Measurements from ENCODE around the gene RAB21.

The RAB21 gene

GRCh38 chr12:71754461-71755145 is at the start of gene RAB21:
RAB21 (plus strand) TSS chr12:71754863; CDS start chr12:71755130, 267 bp downstream.
- Mint-ChIP-seq H3K4me3 (peak within 1 kb of the TSS; percentile 83 to 90), H3K36me3 (peaks cover 25 to 37% of the 10 kb centered on the region in 2 donors), H3K27ac (peak within 1 kb of the TSS; percentile 98), H3K4me1 (peaks cover 6 to 32% of the 10 kb centered on the region in 2 donors), H3K27me3 (no peaks in the 10 kb centered on the region), H3K9me3 (peaks cover 0 to 5% of the 10 kb centered on the region in 2 donors)
- ATAC-seq (replicated peaks) (peak; percentile 85 to 91), DNase-seq (peak; percentile 98)

GRCh38 chr12:71704920-71705319 is 49.7 kb upstream of the RAB21 start:
- no peak overlapping the region for H3K4me3 Mint-ChIP-seq
- H3K9me3 Mint-ChIP-seq, result no peaks in the 10 kb centered on the region
- H3K27me3 Mint-ChIP-seq, result no peaks in the 10 kb centered on the region
- ATAC-seq (replicated peaks) (no peak), DNase-seq (no peak)
- H3K4me1 Mint-ChIP-seq, result peaks cover 13 to 27% of the 10 kb centered on the region in 2 donors
- H3K36me3 Mint-ChIP-seq, result peaks cover 19 to 37% of the 10 kb centered on the region in 2 donors
- no peak overlapping the region for H3K27ac Mint-ChIP-seq

GRCh38 chr12:71708658-71709057 is 46.0 kb upstream of the RAB21 start:
- peaks cover 8 to 13% of the 10 kb centered on the region in 2 donors for H3K9me3 Mint-ChIP-seq
- no peak overlapping the region for H3K27ac Mint-ChIP-seq
- no peak overlapping the region for H3K4me3 Mint-ChIP-seq
- DNase-seq (no peak), ATAC-seq (replicated peaks) (no peak)
- H3K36me3 Mint-ChIP-seq, result peaks cover 8 to 36% of the 10 kb centered on the region in 2 donors
- H3K27me3 Mint-ChIP-seq, result no peaks in the 10 kb centered on the region
- H3K4me1 Mint-ChIP-seq, result peaks cover 10 to 24% of the 10 kb centered on the region in 2 donors

GRCh38 chr12:71710276-71711125 is 44.2 kb upstream of the RAB21 start:
- Mint-ChIP-seq H3K27me3 (no peaks in the 10 kb centered on the region), H3K36me3 (peaks cover 8 to 34% of the 10 kb centered on the region in 2 donors), H3K9me3 (peaks cover 14 to 20% of the 10 kb centered on the region in 2 donors), H3K4me3 (no peak overlapping the region), H3K4me1 (peaks cover 10 to 24% of the 10 kb centered on the region in 2 donors), H3K27ac (no peak overlapping the region)
- ATAC-seq (replicated peaks) (peak; percentile 41 to 54), DNase-seq (no peak)

DNA sequence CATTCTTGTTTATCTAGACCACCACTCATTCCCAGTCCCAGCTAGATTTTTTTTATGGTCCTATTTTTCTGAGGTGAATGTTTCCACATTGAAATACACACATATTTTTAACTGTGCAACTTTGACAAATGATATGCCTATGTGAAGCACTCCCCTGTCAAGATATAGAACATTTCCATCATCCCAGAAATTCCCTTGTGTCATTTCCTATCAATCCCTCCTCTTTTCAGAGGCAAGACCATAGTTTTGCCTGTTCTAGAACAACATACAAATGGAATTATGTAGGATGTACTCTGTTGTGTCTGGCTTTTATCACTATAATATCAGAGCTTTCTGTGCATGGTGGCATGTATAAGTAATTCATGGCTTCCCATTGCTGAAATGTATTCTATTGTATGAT is 36.1 kb upstream of the RAB21 start:
- Mint-ChIP-seq H3K27ac (no peak overlapping the region), H3K27me3 (no peaks in the 10 kb centered on the region), H3K36me3 (peaks cover 0 to 9% of the 10 kb centered on the region in 2 donors), H3K4me1 (peaks cover 1 to 5% of the 10 kb centered on the region in 2 donors), H3K9me3 (peaks cover 12 to 14% of the 10 kb centered on the region in 2 donors), H3K4me3 (no peak overlapping the region)
- no peak for DNase-seq
- ATAC-seq (replicated peaks), result no peak

- Mint-ChIP-seq H3K36me3 (peaks cover 0 to 6% of the 10 kb centered on the region in 2 donors), H3K27ac (no peak overlapping the region), H3K4me3 (no peak overlapping the region), H3K9me3 (peaks cover 8 to 9% of the 10 kb centered on the region in 2 donors), H3K27me3 (no peaks in the 10 kb centered on the region), H3K4me1 (peaks cover 1 to 5% of the 10 kb centered on the region in 2 donors)
- ATAC-seq (replicated peaks) (no peak), DNase-seq (no peak)
Measured at GRCh38 chr12:71719647-71720370, 34.9 kb upstream of the RAB21 start.

DNA sequence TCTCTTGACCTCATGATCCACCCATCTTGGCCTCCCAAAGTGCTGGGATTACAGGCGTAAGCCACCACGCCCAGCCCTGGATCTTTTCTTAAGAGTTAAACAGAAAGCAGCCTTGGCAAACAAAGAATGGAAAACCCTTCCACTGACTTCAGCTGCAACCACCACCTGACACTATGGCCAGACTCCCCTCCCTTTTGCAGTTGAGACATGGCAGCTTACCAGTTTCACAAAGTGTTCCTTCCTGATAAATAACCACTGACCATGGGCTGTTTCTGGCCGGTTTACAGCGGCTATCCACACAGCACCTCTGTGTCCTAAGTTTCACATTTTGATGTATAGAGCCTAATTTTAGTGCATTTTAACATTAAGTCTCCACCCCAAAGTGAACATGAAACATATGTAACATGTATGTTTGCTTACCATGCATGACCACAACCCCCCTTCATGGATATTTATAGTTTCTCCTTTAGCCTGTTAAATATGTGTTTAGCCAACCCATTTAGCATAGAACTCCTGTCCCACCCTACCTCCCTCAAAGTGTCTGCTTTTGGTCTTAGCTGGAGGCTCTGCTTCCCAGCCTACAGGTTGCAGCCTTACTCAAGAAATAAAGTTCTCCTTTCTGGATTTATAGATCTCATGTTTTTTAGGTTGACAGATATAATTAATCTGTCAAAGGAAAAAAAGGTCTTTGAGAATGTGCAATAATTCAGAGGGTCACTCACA is 32.7 kb upstream of the RAB21 start:
- no peak overlapping the region for H3K4me3 Mint-ChIP-seq
- H3K36me3 Mint-ChIP-seq, result peaks cover 0 to 3% of the 10 kb centered on the region in 2 donors
- H3K9me3 Mint-ChIP-seq, result peaks cover 0 to 2% of the 10 kb centered on the region in 2 donors
- no peak for DNase-seq
- peaks cover 1 to 5% of the 10 kb centered on the region in 2 donors for H3K4me1 Mint-ChIP-seq
- H3K27me3 Mint-ChIP-seq, result no peaks in the 10 kb centered on the region
- H3K27ac Mint-ChIP-seq, result no peak overlapping the region
- ATAC-seq (replicated peaks), result no peak

- Mint-ChIP-seq H3K4me1 (no peaks in the 10 kb centered on the region), H3K9me3 (peaks cover 0 to 2% of the 10 kb centered on the region in 2 donors), H3K27ac (no peak overlapping the region), H3K27me3 (no peaks in the 10 kb centered on the region), H3K36me3 (peaks cover 0 to 3% of the 10 kb centered on the region in 2 donors), H3K4me3 (no peak overlapping the region)
- DNase-seq, result no peak
- ATAC-seq (replicated peaks), result no peak
Measured at GRCh38 chr12:71725011-71725410, 29.7 kb upstream of the RAB21 start.

GRCh38 chr12:71726548-71726947 is 28.1 kb upstream of the RAB21 start:
- peaks cover 0 to 3% of the 10 kb centered on the region in 2 donors for H3K36me3 Mint-ChIP-seq
- no peak for ATAC-seq (replicated peaks)
- H3K4me3 Mint-ChIP-seq, result no peak overlapping the region
- H3K27ac Mint-ChIP-seq, result no peak overlapping the region
- H3K4me1 Mint-ChIP-seq, result no peaks in the 10 kb centered on the region
- H3K9me3 Mint-ChIP-seq, result peaks cover 0 to 2% of the 10 kb centered on the region in 2 donors
- no peak for DNase-seq
- H3K27me3 Mint-ChIP-seq, result no peaks in the 10 kb centered on the region

DNA sequence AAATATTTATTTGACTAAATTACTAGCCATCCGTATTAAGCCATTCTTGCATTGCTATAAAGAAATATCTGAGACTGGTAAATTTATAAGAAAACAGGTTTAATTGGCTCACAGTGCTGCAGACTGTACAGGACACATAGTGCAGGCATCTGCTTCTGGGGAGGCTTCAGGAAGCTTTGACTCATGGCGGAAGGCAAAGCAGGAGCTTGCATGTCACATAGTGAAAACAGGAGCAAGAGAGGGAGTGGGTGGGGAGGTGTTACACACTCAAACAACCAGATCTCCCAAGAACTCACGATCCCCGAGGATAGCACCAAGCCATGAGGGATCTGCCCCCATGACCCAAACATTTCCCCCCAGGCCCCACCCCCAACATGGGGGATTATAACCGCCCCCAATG is 26.7 kb upstream of the RAB21 start:
- no peaks in the 10 kb centered on the region for H3K27me3 Mint-ChIP-seq
- ATAC-seq (replicated peaks), result no peak

DNA sequence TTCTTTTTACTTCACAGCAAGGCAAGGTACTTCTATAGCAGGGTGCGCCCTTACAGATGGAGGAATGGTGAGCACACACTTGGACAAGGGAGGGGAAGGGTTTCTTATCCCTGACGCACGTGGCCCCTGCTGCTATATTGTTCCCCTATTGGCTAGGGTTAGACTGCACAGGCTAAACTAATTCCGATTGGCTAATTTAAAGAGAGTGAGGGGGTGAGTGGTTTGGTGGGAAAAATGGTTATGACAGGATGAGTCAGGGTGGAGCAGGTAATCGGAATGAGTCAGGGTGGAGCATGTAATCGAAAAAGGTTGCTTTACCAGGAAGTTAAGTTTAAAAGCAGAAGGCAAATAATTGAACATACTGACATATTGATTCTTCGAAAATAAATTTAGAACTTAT is 23.7 kb upstream of the RAB21 start:
- ATAC-seq (replicated peaks) (no peak), DNase-seq (no peak)
- H3K4me1 Mint-ChIP-seq, result no peaks in the 10 kb centered on the region
- H3K27ac Mint-ChIP-seq, result no peak overlapping the region
- H3K9me3 Mint-ChIP-seq, result no peaks in the 10 kb centered on the region
- no peak overlapping the region for H3K4me3 Mint-ChIP-seq
- no peaks in the 10 kb centered on the region for H3K36me3 Mint-ChIP-seq
- no peaks in the 10 kb centered on the region for H3K27me3 Mint-ChIP-seq

More for the DNA sequence above, 26.7 kb upstream of the RAB21 start:
- no peak overlapping the region for H3K4me3 Mint-ChIP-seq
- peaks cover 0 to 2% of the 10 kb centered on the region in 2 donors for H3K9me3 Mint-ChIP-seq
- DNase-seq, result no peak
- peaks cover 0 to 3% of the 10 kb centered on the region in 2 donors for H3K36me3 Mint-ChIP-seq
- H3K4me1 Mint-ChIP-seq, result no peaks in the 10 kb centered on the region
- no peak overlapping the region for H3K27ac Mint-ChIP-seq

GRCh38 chr12:71731439-71732356 is 23.0 kb upstream of the RAB21 start:
- H3K27ac Mint-ChIP-seq, result no peak overlapping the region
- no peaks in the 10 kb centered on the region for H3K36me3 Mint-ChIP-seq
- H3K9me3 Mint-ChIP-seq, result no peaks in the 10 kb centered on the region
- ATAC-seq (replicated peaks), result peak in 1 of 2 donors; percentile 34
- no peak overlapping the region for H3K4me3 Mint-ChIP-seq
- no peaks in the 10 kb centered on the region for H3K4me1 Mint-ChIP-seq
- DNase-seq, result no peak
- no peaks in the 10 kb centered on the region for H3K27me3 Mint-ChIP-seq

DNA sequence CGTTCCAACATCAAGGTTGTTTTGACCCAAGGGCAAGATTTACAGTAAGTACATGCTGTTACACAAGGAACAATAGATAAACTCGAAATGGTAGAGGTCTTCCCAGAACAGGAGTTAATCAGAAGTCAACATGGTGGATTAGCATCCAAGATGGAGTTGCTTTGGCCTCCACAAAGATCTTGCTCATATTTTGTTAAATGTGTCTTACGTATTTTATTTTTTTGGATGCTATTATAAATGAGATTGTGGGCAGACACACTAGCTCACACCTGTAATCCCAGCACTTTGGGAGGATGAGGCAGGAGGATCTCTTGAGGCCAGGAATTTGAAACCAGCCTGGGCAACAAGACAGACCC is 22.3 kb upstream of the RAB21 start:
- no peak overlapping the region for H3K27ac Mint-ChIP-seq
- ATAC-seq (replicated peaks) (no peak), DNase-seq (no peak)
- peaks cover 2 to 3% of the 10 kb centered on the region in 2 donors for H3K4me1 Mint-ChIP-seq
- no peak overlapping the region for H3K4me3 Mint-ChIP-seq
- no peaks in the 10 kb centered on the region for H3K36me3 Mint-ChIP-seq
- H3K9me3 Mint-ChIP-seq, result no peaks in the 10 kb centered on the region
- no peaks in the 10 kb centered on the region for H3K27me3 Mint-ChIP-seq
